BJ (cell line): ENCODE results near the gene RAC2. TPM values are rescaled to one million over a fixed set of nuclear protein-coding genes. Genes with fewer than 3 reads are reported as not detected.

Source experiments
- CTCF ChIA-PET: fragments of 350-600 bp; formaldehyde crosslinking; extraction: SDS; loops from one replicate; lab custom pipeline; 2021; ENCODE audit warnings: antibody characterized with exemption, inconsistent platforms; lab: Yijun Ruan, JAX
- POLR2A ChIA-PET: fragments of 300-600 bp; sonication (Branson Sonifier 250); formaldehyde crosslinking; extraction: SDS; loops from one replicate; lab custom pipeline; 2021; ENCODE audit warnings: antibody characterized with exemption; lab: Charles Lee
- DNase-seq: peaks from one replicate; pipeline ENCODE4 v3.0.0-alpha.2; 2011; ENCODE audit warnings: low read depth
- H3K27me3 ChIP-seq: 2 replicates; pipeline ENCODE4 v1.6.0; 2011; ENCODE audit warnings: low read length; ENCODE audit not compliant: control insufficient read depth, insufficient read depth
- H3K36me3 ChIP-seq: 2 replicates; pipeline ENCODE4 v1.5.1; 2011; ENCODE audit warnings: low read length; ENCODE audit not compliant: control insufficient read depth, insufficient read depth
- H3K4me3 ChIP-seq: 2 replicates; pipeline ENCODE4 v1.5.1; 2011; ENCODE audit warnings: low read depth, mild to moderate bottlenecking, control low read depth, low read length
- CTCF ChIP-seq: IDR thresholded peaks from 2 replicates; pipeline ENCODE4 v1.5.1; 2011; ENCODE audit warnings: low read depth, mild to moderate bottlenecking, control low read depth, inconsistent platforms, low read length, moderate library complexity; ENCODE audit not compliant: insufficient read depth
- polyA plus RNA-seq: library from polyadenylated mRNA; depleted of rRNA; stranded (reverse); fragments of >200 nt; gene quantifications from 2 replicates; pipeline ENCODE4 v1.2.3, GENCODE V29; 2011

RAC2 gene
- polyA plus RNA-seq, 1 experiment, result 25.7 TPM

- no peak for TF ChIP-seq CTCF
- H3K27me3 ChIP-seq, result no peaks in the 10 kb centered on the region; the same call in 1 of the 2 replicates
- ChIA-PET CTCF (interaction anchor here (1.0 to 6.9 kb wide), 4 partner anchors 13 to 44 kb away, joined by 3 to 83 read pairs (median 6); no protein-coding TSS in a partner anchor), POLR2A (no interaction called here)
- no peak for DNase-seq
- no peaks in the 10 kb centered on the region for H3K36me3 ChIP-seq
- no peak overlapping the region for H3K4me3 ChIP-seq
Observed at GRCh38 chr22:37242395-37242918, 1.6 kb downstream of the RAC2 start.

- ChIA-PET CTCF (interaction anchor here (1.2 to 6.9 kb wide), 3 partner anchors 12 to 43 kb away, joined by 3 to 83 read pairs (median 9); no protein-coding TSS in a partner anchor), POLR2A (no interaction called here)
Observed at GRCh38 chr22:37241351-37242142, 2.5 kb downstream of the RAC2 start.

GRCh38 chr22:37240941-37241320, 3.1 kb downstream of the RAC2 start:
- ChIA-PET POLR2A (no interaction called here), CTCF (interaction anchor here (2.3 to 6.9 kb wide), 2 partner anchors 12 to 20 kb away, joined by 9 to 83 read pairs; no protein-coding TSS in a partner anchor)
- no peaks in the 10 kb centered on the region for H3K27me3 ChIP-seq

More at GRCh38 chr22:37241351-37242142, 2.5 kb downstream of the RAC2 start:
- Histone ChIP-seq H3K27me3 (no peaks in the 10 kb centered on the region), H3K36me3 (no peaks in the 10 kb centered on the region), H3K4me3 (no peak overlapping the region)
- TF ChIP-seq CTCF, result no peak
- no peak for DNase-seq

GRCh38 chr22:37240240-37240940, 3.7 kb downstream of the RAC2 start:
- TF ChIP-seq CTCF, result no peak
- H3K27me3 ChIP-seq, result no peaks in the 10 kb centered on the region
- no peaks in the 10 kb centered on the region for H3K36me3 ChIP-seq
- ChIA-PET CTCF (interaction anchor here (1.0 to 6.9 kb wide), 2 partner anchors 20 to 42 kb away, joined by 3 to 83 read pairs; partner anchors contain the start of gene CYTH4), POLR2A (no interaction called here)
- no peak for DNase-seq
- no peak overlapping the region for H3K4me3 ChIP-seq

More at GRCh38 chr22:37240941-37241320, 3.1 kb downstream of the RAC2 start:
- Histone ChIP-seq H3K36me3 (no peaks in the 10 kb centered on the region), H3K4me3 (no peak overlapping the region)
- no peak for TF ChIP-seq CTCF
- no peak for DNase-seq
